Activated CD8-positive, alpha-beta T cell treated with anti-CD3 and anti-CD28 coated beads, Interleukin-2, amount 10 ng/mL, durations not matched to agents 7 days and 5 days (primary cell): Measurements from ENCODE around the gene ALK. TPM values are rescaled to one million over a fixed set of nuclear protein-coding genes. Genes with fewer than 3 reads are reported as not detected.

Experiments used
- ATAC-seq: fragments of 150-1000 bp; cut with Tn5 transposase; one replicate; pipeline ENCODE4 v1.10.0; 2021; ENCODE audit warnings: moderate library complexity
- CTCF ChIA-PET: fragments of 350-600 bp; sonication (Branson Sonifier 250); formaldehyde crosslinking; loops from one replicate; lab custom pipeline; 2021; ENCODE audit warnings: antibody characterized with exemption; lab: Charles Lee
- POLR2A ChIA-PET: fragments of 350-600 bp; sonication (Branson Sonifier 250); formaldehyde crosslinking; loops from one replicate; lab custom pipeline; 2021; ENCODE audit warnings: antibody characterized with exemption; lab: Charles Lee
- DNase-seq: peaks from one replicate; pipeline ENCODE4 v3.0.0-alpha.2; 2020
- H3K27ac Mint-ChIP-seq: one replicate; pipeline ENCODE4 v1.8.0; 2021; ENCODE audit warnings: mild to moderate bottlenecking, mixed read lengths
- H3K27me3 Mint-ChIP-seq: one replicate; pipeline ENCODE4 v1.8.0; 2021; ENCODE audit warnings: low read depth, mixed read lengths
- H3K36me3 Mint-ChIP-seq: one replicate; pipeline ENCODE4 v1.8.0; 2021; ENCODE audit warnings: low read depth, mixed read lengths
- H3K4me1 Mint-ChIP-seq: one replicate; pipeline ENCODE4 v1.8.0; 2021; ENCODE audit warnings: low read depth, mixed read lengths
- H3K4me3 Mint-ChIP-seq: one replicate; pipeline ENCODE4 v1.8.0; 2021; ENCODE audit warnings: mild to moderate bottlenecking, mixed read lengths
- H3K9me3 Mint-ChIP-seq: one replicate; pipeline ENCODE4 v1.8.0; 2022; ENCODE audit warnings: mixed read lengths; ENCODE audit not compliant: insufficient read depth
- total RNA-seq, 2 experiments: library from RNA; stranded (reverse); gene quantifications; one replicate each; pipeline ENCODE4 v1.2.3, GENCODE V29; 2021

ALK gene
- total RNA-seq, 2 experiments from 2014 or later: not detected

DNA sequence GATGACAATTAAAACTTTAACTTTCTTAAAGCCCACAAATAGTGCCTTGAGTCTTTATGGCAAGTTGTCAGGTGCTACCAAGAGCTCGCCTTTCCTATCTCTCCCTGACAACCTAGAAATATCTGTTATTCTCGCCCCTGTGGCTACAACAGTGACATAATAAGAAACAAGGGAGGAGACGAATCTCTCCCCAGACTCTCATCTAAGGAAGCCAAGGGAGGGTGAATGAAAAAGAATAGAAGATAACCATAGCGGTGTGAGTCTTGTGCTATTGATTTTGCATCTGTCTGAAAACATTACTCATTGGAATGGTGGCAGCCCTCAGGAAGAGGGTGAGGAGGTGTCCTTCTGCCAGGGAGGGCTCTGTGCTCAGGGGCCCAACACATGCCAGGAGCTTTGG lies 114.3 kb downstream of the ALK start:
- no peak overlapping the region for H3K4me3 Mint-ChIP-seq

DNA sequence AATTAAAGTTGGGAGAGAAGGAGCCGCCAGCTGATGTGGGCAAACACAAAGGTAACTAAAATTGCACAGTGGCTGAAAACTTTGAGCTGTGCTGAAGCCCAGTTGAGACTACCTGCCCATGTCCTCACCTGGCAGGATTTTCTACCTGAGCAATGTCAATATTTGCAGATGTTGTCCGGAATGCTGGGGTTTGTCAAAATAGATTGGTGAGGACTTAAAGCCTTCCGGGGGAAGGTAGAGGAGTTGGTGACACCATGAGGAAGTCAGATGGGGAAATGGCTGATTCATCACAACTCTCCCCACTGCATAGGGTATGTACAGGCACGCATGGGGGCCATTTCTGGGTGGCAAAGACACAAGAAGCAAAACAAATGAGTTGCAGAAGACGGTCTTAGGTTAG lies 114.9 kb downstream of the ALK start:
- H3K36me3 Mint-ChIP-seq: no peaks in the 10 kb centered on the region
- H3K27ac Mint-ChIP-seq: no peak overlapping the region
- CTCF ChIA-PET: no interaction called here
- POLR2A ChIA-PET: no interaction called here
- H3K9me3 Mint-ChIP-seq: no peaks in the 10 kb centered on the region
- DNase-seq (no peak), ATAC-seq (no peak)
- H3K4me1 Mint-ChIP-seq: no peaks in the 10 kb centered on the region
- peaks cover 3% of the 10 kb centered on the region for H3K27me3 Mint-ChIP-seq
- H3K4me3 Mint-ChIP-seq: no peak overlapping the region

More for the DNA sequence above, 114.3 kb downstream of the ALK start:
- POLR2A ChIA-PET: no interaction called here
- no peaks in the 10 kb centered on the region for H3K4me1 Mint-ChIP-seq
- ATAC-seq: no peak
- DNase-seq: no peak
- H3K9me3 Mint-ChIP-seq: no peaks in the 10 kb centered on the region
- no peaks in the 10 kb centered on the region for H3K36me3 Mint-ChIP-seq
- no peak overlapping the region for H3K27ac Mint-ChIP-seq
- peaks cover 3% of the 10 kb centered on the region for H3K27me3 Mint-ChIP-seq
- CTCF ChIA-PET: no interaction called here

DNA sequence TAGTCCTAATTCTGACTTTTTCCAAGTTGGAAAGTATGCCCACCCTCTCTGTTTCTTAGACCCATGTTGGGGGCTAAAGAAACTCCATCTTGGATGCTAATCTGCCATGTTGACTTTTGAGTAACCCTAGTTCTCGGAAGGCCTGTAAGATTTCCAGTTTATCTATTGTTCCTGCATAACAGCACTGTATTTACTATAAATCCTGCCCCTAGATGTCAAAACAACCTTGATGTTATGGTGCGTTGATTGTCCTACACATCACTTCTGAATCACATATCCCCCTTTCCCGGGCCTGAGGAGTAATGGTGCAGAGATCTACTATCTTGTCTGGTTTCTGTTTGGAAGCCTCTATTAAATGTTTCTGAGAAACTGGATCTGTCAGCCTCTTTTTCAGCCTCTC lies 116.7 kb downstream of the ALK start:
- DNase-seq (no peak), ATAC-seq (no peak)
- no peaks in the 10 kb centered on the region for H3K36me3 Mint-ChIP-seq
- H3K9me3 Mint-ChIP-seq: no peaks in the 10 kb centered on the region
- no peaks in the 10 kb centered on the region for H3K4me1 Mint-ChIP-seq
- ChIA-PET POLR2A (no interaction called here), CTCF (no interaction called here)
- no peaks in the 10 kb centered on the region for H3K27me3 Mint-ChIP-seq
- no peak overlapping the region for H3K4me3 Mint-ChIP-seq
- H3K27ac Mint-ChIP-seq: no peak overlapping the region

DNA sequence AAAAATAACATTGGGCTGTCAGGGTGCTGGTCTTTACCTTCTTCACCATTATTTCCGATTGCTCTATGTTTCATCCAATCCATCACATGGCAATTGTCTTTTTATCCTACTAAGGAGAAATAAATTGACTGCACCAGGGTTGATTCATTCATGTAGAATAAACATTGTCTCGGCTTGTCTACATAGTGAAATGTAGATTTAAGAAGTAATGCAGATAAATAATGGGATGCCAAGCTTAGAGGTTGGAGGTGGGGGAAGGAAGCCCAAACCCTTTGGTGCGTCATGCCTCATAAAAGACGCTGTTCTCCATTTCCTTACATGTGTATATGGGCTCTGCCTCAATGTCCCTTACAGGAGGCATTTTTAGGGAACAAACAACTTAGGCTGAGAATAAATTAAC lies 117.8 kb downstream of the ALK start:
- ATAC-seq (no peak), DNase-seq (no peak)
- H3K27me3 Mint-ChIP-seq: no peaks in the 10 kb centered on the region
- H3K36me3 Mint-ChIP-seq: no peaks in the 10 kb centered on the region
- no peaks in the 10 kb centered on the region for H3K9me3 Mint-ChIP-seq
- no peaks in the 10 kb centered on the region for H3K4me1 Mint-ChIP-seq
- no peak overlapping the region for H3K27ac Mint-ChIP-seq
- POLR2A ChIA-PET: no interaction called here
- CTCF ChIA-PET: no interaction called here
- no peak overlapping the region for H3K4me3 Mint-ChIP-seq

DNA sequence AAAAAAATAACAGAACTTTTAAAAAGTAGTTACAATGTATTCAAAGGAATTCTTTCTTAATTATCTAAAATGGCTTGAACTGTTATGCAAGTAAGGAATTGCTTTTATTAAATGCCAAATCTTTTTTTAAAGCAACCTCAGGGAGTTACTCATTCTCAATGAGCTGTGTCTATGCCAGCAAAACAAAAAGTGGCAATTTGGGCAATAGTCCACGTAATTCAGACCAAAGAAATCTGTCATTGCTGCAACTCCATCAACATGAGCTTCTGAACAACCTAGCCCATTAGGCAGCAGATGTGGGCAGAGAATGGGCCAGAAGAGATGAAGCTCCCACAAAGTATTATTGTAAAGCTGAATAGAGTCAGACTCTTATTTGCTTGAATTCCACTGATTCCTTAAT lies 118.4 kb downstream of the ALK start:
- Mint-ChIP-seq H3K27ac (no peak overlapping the region), H3K4me1 (no peaks in the 10 kb centered on the region), H3K36me3 (no peaks in the 10 kb centered on the region), H3K4me3 (no peak overlapping the region), H3K27me3 (no peaks in the 10 kb centered on the region), H3K9me3 (no peaks in the 10 kb centered on the region)
- POLR2A ChIA-PET: no interaction called here
- ATAC-seq (no peak), DNase-seq (no peak)
- CTCF ChIA-PET: no interaction called here

DNA sequence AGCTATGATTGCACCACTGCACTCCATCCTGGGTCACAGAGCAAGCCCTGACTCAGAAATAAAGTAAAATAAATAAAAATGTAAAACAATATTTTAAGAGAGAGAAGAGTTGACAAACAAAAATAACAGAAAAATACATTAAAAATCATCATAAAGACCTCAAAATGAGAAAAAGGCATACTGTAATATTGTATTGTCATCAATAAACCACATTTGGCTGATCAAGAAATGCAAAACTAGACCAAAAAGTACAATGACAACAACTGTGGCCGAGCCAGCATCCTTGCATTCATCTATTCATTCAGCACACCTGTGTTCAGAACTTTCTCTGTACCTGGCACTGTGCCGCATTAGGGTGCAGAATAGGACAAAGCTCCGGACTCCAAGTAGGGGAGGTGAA lies 121.8 kb downstream of the ALK start:
- no peaks in the 10 kb centered on the region for H3K27me3 Mint-ChIP-seq

DNA sequence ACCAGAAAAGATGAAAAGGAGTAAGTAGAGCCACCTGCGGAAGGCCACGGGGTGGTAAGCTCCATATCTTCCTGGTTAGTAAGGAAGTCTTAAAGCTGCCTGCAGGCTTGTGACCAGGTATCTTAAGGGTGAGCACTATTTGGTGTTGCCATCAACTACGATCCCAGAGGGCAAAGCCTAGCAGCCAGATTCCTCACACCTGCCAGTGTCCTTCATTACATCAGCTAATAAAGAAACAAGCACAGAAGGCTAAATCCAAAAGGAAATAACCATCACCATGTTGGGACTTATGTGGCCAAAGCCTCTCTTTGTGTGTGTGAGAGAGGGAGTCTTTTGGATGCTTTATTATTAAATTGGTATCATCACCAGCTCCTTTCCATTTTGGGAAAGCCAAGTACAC lies 123.5 kb downstream of the ALK start:
- ATAC-seq (no peak), DNase-seq (no peak)
- POLR2A ChIA-PET: no interaction called here
- H3K27ac Mint-ChIP-seq: no peak overlapping the region
- CTCF ChIA-PET: no interaction called here
- peaks cover 3% of the 10 kb centered on the region for H3K27me3 Mint-ChIP-seq
- no peaks in the 10 kb centered on the region for H3K9me3 Mint-ChIP-seq
- no peaks in the 10 kb centered on the region for H3K4me1 Mint-ChIP-seq
- no peak overlapping the region for H3K4me3 Mint-ChIP-seq
- H3K36me3 Mint-ChIP-seq: no peaks in the 10 kb centered on the region

More for the DNA sequence above, 121.8 kb downstream of the ALK start:
- no peaks in the 10 kb centered on the region for H3K36me3 Mint-ChIP-seq
- H3K4me3 Mint-ChIP-seq: no peak overlapping the region
- H3K4me1 Mint-ChIP-seq: no peaks in the 10 kb centered on the region
- no peak overlapping the region for H3K27ac Mint-ChIP-seq
- no peaks in the 10 kb centered on the region for H3K9me3 Mint-ChIP-seq
- no peak for ATAC-seq
- CTCF ChIA-PET: interaction anchor here (1.6 kb wide), 1 partner anchor 123 kb away, joined by 3 read pairs; no protein-coding TSS in a partner anchor
- POLR2A ChIA-PET: no interaction called here
- DNase-seq: no peak

DNA sequence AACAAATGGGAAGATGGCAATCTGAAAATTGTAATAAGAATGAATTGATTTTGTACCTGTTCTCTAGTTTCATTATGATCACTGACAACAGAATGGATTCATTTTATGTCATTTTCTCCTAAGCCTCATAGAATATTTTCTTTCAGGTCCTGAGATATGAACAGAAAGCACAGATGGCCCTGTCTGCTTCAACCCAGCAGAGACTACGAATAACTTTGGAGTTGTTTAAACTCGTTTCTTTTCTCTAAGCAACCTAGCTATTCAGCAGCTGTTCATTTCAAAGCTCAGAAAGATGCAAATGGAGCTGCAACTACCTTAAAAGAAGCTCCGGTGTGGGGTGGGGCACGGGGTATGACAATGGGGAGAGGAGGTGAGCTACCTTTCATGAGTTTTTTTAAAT lies 124.9 kb downstream of the ALK start:
- POLR2A ChIA-PET: no interaction called here
- ATAC-seq: no peak
- H3K36me3 Mint-ChIP-seq: no peaks in the 10 kb centered on the region
- CTCF ChIA-PET: no interaction called here
- DNase-seq: no peak
- no peaks in the 10 kb centered on the region for H3K9me3 Mint-ChIP-seq
- no peak overlapping the region for H3K27ac Mint-ChIP-seq
- peaks cover 3% of the 10 kb centered on the region for H3K27me3 Mint-ChIP-seq
- H3K4me3 Mint-ChIP-seq: no peak overlapping the region
- no peaks in the 10 kb centered on the region for H3K4me1 Mint-ChIP-seq

DNA sequence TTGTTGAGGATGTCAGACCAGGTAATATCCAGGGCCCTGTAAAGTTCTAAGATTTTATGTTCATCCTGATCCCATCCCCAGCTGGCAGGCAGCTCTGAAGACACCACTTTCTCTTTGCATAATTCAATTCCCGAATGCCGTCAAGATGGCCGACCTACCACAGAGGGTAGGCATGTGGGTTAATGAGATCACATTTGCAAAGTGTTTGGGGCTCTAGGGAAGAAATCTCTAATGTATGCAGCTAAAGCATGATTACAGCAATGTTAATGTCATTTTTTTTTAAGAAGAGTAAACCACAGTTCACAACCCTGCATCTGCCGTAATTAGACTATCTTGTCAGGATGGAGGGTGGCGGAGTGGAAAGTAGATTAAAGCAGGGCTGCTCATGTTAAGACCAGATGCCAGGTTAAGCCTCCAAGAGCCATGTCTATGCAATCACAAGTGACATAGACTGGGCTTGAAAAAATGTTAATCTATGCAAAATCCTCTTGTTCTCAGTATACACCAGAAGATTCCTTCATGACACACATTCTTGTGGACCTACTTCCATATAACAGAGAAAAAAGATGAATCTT lies 131.4 kb downstream of the ALK start:
- ChIA-PET CTCF (no interaction called here), POLR2A (no interaction called here)
- H3K36me3 Mint-ChIP-seq: no peaks in the 10 kb centered on the region
- H3K9me3 Mint-ChIP-seq: no peaks in the 10 kb centered on the region
- DNase-seq (no peak), ATAC-seq (no peak)
- H3K4me3 Mint-ChIP-seq: no peak overlapping the region
- peaks cover 3% of the 10 kb centered on the region for H3K27me3 Mint-ChIP-seq
- H3K27ac Mint-ChIP-seq: no peak overlapping the region
- H3K4me1 Mint-ChIP-seq: no peaks in the 10 kb centered on the region

DNA sequence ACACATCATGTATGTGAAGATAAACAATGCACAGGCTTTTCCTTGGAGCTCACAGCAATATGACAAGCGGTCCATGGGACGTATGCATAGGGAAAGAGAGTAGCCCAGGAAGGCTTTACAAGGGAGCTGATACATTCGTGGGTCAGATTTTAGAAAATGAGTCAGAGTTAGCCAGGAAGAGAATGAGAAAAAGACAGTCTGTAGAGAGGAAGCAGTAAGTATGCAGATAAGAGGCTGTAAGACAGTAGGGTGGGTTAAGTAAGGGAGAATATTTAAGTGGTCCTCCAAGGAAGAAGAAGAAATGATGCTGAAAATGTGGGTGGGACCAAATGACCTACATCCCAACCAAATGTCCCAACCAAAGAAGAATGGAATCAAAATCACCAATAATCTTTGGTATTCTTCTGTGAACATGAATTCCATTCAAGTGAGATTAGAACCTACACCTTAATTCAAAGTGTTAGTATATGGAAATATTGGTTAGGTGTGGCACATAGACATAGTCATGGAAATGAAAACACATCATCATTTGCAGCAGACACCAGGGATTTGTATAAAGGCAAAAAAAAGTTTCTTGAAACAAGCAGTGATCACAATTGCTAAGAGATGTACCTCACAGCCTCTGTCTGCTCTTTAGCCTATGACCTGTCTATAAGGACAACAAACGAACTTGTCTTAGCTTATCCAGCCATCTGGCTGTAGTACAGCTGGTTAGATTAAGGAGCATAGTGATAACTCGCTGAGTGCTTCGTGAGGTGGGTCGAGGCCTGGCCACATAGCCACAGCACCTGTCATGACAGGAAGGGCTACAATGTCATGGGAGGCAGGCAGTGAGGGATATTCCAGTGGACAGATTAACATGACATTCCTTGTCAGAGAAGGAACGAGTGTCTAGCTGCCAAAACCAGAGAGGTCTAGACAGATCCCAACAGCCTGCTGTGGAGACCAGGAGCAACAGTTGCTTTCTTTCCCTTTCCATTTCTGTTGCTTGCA lies 133.6 kb downstream of the ALK start:
- DNase-seq (no peak), ATAC-seq (no peak)
- Mint-ChIP-seq H3K4me3 (no peak overlapping the region), H3K36me3 (no peaks in the 10 kb centered on the region), H3K4me1 (no peaks in the 10 kb centered on the region), H3K27me3 (peaks cover 3% of the 10 kb centered on the region), H3K9me3 (no peaks in the 10 kb centered on the region), H3K27ac (no peak overlapping the region)
- POLR2A ChIA-PET: no interaction called here
- CTCF ChIA-PET: no interaction called here

DNA sequence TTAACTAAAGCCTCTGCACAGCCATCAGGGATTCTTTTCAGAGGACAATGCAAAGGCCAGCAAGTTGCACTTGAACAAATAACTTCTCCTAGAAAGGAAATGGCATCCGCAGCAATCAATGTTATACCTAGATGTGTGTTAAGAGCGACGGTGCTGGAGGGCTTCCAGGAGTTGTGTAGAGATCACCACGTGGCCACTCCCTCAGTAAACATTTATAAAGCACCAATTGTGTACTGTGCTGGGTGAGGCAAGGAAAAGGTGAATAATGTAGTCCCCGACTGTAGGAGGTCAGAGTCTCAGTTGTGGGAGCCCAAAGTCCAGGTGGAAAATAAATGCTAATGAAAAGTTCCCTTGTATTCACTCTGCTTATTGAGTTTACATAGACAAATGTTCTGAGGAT lies 135.0 kb downstream of the ALK start:
- Mint-ChIP-seq H3K36me3 (no peaks in the 10 kb centered on the region), H3K27ac (no peak overlapping the region), H3K4me3 (no peak overlapping the region), H3K9me3 (no peaks in the 10 kb centered on the region), H3K27me3 (peaks cover 3% of the 10 kb centered on the region), H3K4me1 (no peaks in the 10 kb centered on the region)
- ChIA-PET CTCF (no interaction called here), POLR2A (no interaction called here)
- ATAC-seq: no peak
- DNase-seq: no peak

DNA sequence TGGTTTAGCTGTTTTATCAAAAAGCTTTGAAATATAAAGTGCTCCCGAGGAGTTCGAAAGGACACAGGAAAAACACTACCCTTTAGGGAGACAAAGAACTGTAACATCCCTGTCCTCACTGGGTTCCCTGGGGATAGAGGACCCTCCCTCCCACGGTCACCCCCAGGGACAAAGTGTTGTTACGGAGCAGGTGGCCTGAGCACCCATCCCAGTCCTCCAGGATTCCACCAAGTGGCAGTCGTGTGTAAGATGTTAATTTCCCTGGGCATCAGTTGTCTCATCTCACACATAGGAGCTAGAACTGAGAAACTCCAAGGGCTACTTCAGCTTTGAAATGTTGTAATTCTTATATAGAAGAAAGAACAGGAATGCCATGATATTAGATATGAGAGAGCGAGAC lies 137.7 kb downstream of the ALK start:
- Mint-ChIP-seq H3K4me1 (no peaks in the 10 kb centered on the region), H3K4me3 (no peak overlapping the region), H3K9me3 (no peaks in the 10 kb centered on the region), H3K27ac (no peak overlapping the region), H3K36me3 (no peaks in the 10 kb centered on the region), H3K27me3 (peaks cover 3% of the 10 kb centered on the region)
- no peak for ATAC-seq
- ChIA-PET CTCF (no interaction called here), POLR2A (no interaction called here)
- DNase-seq: no peak
